Ishikawa (cell line): Measurements from ENCODE around the gene SP1.

Source experiments
- CEBPB ChIP-seq: IDR thresholded peaks from 2 replicates; pipeline ENCODE4 v1.6.1; 2012
- CREB1 ChIP-seq: IDR thresholded peaks from 2 replicates; pipeline ENCODE4 v1.6.1; 2012; ENCODE audit warnings: low read depth
- EGR1 ChIP-seq: IDR thresholded peaks from 2 replicates; pipeline ENCODE4 v1.6.1; 2012
- EP300 ChIP-seq: IDR thresholded peaks from 2 replicates; pipeline ENCODE4 v1.6.1; 2012; ENCODE audit warnings: borderline replicate concordance
- RAD21 ChIP-seq: IDR thresholded peaks from 2 replicates; pipeline ENCODE4 v1.6.1; 2012; ENCODE audit warnings: low read depth
- TAF1 ChIP-seq: IDR thresholded peaks from 2 replicates; pipeline ENCODE4 v1.6.1; 2012; ENCODE audit warnings: low read depth, mild to moderate bottlenecking
- TCF12 ChIP-seq: IDR thresholded peaks from 2 replicates; pipeline ENCODE4 v1.6.1; 2012; ENCODE audit warnings: low read depth
- TEAD4 ChIP-seq: IDR thresholded peaks from 2 replicates; pipeline ENCODE4 v1.6.1; 2012
- YY1 ChIP-seq: IDR thresholded peaks from 2 replicates; pipeline ENCODE4 v1.6.1; 2012; ENCODE audit warnings: low read depth
- ZBTB7A ChIP-seq: IDR thresholded peaks from 2 replicates; pipeline ENCODE4 v1.6.1; 2012; ENCODE audit warnings: low read depth
- TF ChIP-seq, protein P1 (sequence below): IDR thresholded peaks from 2 replicates; pipeline ENCODE4 v1.6.1; 2012; ENCODE audit warnings: low read depth, mild to moderate bottlenecking
- TF ChIP-seq, protein P2 (sequence below): IDR thresholded peaks from 2 replicates; pipeline ENCODE4 v1.6.1; 2012
- TF ChIP-seq, protein P3 (sequence below): IDR thresholded peaks from 2 replicates; pipeline ENCODE4 v1.6.1; 2012

DNA sequence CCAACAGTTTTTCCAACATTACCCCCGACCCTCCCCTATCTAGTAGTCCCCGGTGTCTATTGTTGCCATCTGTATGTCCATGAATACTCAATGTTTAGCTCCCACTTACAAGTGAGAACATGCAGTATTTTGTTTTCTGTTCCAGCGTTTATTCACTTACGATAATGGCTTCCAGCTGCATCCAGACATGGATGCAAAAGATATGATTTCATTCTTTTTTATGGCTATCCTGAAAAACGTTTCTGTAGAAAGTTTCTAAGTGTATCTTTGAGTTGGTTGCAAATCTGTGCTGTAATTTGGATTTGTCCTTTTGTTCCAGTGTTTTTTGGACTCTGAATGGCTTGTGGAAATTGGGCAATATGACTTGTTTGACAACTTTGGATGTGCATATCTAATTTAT lies 11.7 kb downstream of the SP1 start:
- TF ChIP-seq, protein P1, sequence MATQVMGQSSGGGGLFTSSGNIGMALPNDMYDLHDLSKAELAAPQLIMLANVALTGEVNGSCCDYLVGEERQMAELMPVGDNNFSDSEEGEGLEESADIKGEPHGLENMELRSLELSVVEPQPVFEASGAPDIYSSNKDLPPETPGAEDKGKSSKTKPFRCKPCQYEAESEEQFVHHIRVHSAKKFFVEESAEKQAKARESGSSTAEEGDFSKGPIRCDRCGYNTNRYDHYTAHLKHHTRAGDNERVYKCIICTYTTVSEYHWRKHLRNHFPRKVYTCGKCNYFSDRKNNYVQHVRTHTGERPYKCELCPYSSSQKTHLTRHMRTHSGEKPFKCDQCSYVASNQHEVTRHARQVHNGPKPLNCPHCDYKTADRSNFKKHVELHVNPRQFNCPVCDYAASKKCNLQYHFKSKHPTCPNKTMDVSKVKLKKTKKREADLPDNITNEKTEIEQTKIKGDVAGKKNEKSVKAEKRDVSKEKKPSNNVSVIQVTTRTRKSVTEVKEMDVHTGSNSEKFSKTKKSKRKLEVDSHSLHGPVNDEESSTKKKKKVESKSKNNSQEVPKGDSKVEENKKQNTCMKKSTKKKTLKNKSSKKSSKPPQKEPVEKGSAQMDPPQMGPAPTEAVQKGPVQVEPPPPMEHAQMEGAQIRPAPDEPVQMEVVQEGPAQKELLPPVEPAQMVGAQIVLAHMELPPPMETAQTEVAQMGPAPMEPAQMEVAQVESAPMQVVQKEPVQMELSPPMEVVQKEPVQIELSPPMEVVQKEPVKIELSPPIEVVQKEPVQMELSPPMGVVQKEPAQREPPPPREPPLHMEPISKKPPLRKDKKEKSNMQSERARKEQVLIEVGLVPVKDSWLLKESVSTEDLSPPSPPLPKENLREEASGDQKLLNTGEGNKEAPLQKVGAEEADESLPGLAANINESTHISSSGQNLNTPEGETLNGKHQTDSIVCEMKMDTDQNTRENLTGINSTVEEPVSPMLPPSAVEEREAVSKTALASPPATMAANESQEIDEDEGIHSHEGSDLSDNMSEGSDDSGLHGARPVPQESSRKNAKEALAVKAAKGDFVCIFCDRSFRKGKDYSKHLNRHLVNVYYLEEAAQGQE = no peak
- TF ChIP-seq EP300 = no peak
- TF ChIP-seq TCF12 = no peak
- no peak for TF ChIP-seq YY1
- no peak for TF ChIP-seq EGR1
- no peak for TF ChIP-seq TEAD4
- TF ChIP-seq, protein P2, sequence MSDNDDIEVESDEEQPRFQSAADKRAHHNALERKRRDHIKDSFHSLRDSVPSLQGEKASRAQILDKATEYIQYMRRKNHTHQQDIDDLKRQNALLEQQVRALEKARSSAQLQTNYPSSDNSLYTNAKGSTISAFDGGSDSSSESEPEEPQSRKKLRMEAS = no peak
- no peak for TF ChIP-seq CEBPB
- TF ChIP-seq CREB1 = no peak
- TF ChIP-seq RAD21 = no peak
- TF ChIP-seq TAF1 = no peak
- TF ChIP-seq, protein P3, sequence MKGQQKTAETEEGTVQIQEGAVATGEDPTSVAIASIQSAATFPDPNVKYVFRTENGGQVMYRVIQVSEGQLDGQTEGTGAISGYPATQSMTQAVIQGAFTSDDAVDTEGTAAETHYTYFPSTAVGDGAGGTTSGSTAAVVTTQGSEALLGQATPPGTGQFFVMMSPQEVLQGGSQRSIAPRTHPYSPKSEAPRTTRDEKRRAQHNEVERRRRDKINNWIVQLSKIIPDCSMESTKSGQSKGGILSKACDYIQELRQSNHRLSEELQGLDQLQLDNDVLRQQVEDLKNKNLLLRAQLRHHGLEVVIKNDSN = no peak
- TF ChIP-seq ZBTB7A = no peak
